Keratinocyte (primary cell): ENCODE data around the gene C4orf54. TPM values are rescaled to one million over a fixed set of nuclear protein-coding genes. Genes with fewer than 3 reads are reported as not detected.

Experiments
- DNase-seq: peaks from one replicate; pipeline ENCODE4 v3.0.0-alpha.2; 2011; ENCODE audit warnings: low read depth, missing footprints, low spot score
- FAIRE-seq: peaks from 2 replicates; lab custom pipeline; 2011; peaks lifted over from hg19 to GRCh38; lab: Jason Lieb, UNC
- H2AFZ ChIP-seq: 2 replicates; pipeline ENCODE4 v1.6.0; 2012; ENCODE audit warnings: low read length, control low read depth, inconsistent platforms; ENCODE audit not compliant: control insufficient read depth
- H3K27ac ChIP-seq: 2 replicates; pipeline ENCODE4 v1.5.1; 2011; ENCODE audit warnings: low read length; ENCODE audit not compliant: control insufficient read depth, insufficient read depth
- H3K27me3 ChIP-seq: 3 replicates; pipeline ENCODE4 v1.6.0; 2011; ENCODE audit warnings: low read length; ENCODE audit not compliant: control insufficient read depth, insufficient read depth; ENCODE audit errors: extremely low read depth
- H3K36me3 ChIP-seq, 2 experiments: 2 replicates in 1 of 2; 3 replicates in 1 of 2; pipeline ENCODE4 v1.5.1; 2011; ENCODE audit warnings: low read length in 2 of 2, mild to moderate bottlenecking in 1 of 2; ENCODE audit not compliant: control insufficient read depth in 2 of 2, insufficient read depth in 2 of 2; ENCODE audit errors: extremely low read depth in 1 of 2
- H3K4me1 ChIP-seq: 3 replicates; pipeline ENCODE4 v1.5.1; 2011; ENCODE audit warnings: low read length; ENCODE audit not compliant: control insufficient read depth, insufficient read depth; ENCODE audit errors: extremely low read depth
- H3K4me2 ChIP-seq: 3 replicates; pipeline ENCODE4 v1.6.0; 2011; ENCODE audit warnings: low read depth, low read length; ENCODE audit not compliant: control insufficient read depth, insufficient read depth; ENCODE audit errors: extremely low read depth
- H3K4me3 ChIP-seq, 3 experiments: fragments of 200-600 bp in 1 of 3; sonication (generic) in 1 of 3; 2 replicates in 2 of 3; 3 replicates in 1 of 3; pipeline ENCODE4 v1.5.1; 2011 to 2016; ENCODE audit warnings: low read length in 3 of 3, mild to moderate bottlenecking in 3 of 3, control low read depth in 2 of 3, inconsistent platforms in 1 of 3, low read depth in 1 of 3, mixed read lengths in 1 of 3, mixed run types in 1 of 3, moderate library complexity in 1 of 3; ENCODE audit not compliant: control insufficient read depth in 2 of 3, insufficient read depth in 2 of 3; ENCODE audit errors: extremely low read depth in 1 of 3
- H3K79me2 ChIP-seq: 2 replicates; pipeline ENCODE4 v1.6.0; 2012; ENCODE audit warnings: low read length; ENCODE audit not compliant: control insufficient read depth, insufficient read depth
- H3K9ac ChIP-seq: 3 replicates; pipeline ENCODE4 v1.6.0; 2011; ENCODE audit warnings: low read length; ENCODE audit not compliant: control insufficient read depth, insufficient read depth; ENCODE audit errors: extremely low read depth
- H3K9me1 ChIP-seq: 3 replicates; pipeline ENCODE4 v1.6.0; 2011; ENCODE audit warnings: low read length; ENCODE audit not compliant: control insufficient read depth, insufficient read depth; ENCODE audit errors: extremely low read depth
- H3K9me3 ChIP-seq: 2 replicates; pipeline ENCODE4 v1.5.1; 2012; ENCODE audit warnings: low read depth, low read length; ENCODE audit not compliant: control insufficient read depth
- H4K20me1 ChIP-seq: 3 replicates; pipeline ENCODE4 v1.6.0; 2011; ENCODE audit warnings: low read length; ENCODE audit not compliant: control insufficient read depth, insufficient read depth; ENCODE audit errors: extremely low read depth
- EZH2 ChIP-seq: IDR thresholded peaks from one replicate; pipeline ENCODE4 v1.6.1; 2012; ENCODE audit warnings: inconsistent platforms, mild to moderate bottlenecking, low read length, moderate library complexity
- dilution Hi-C: fragments of 300-500 bp; cut with MboI; formaldehyde crosslinking; loops from one replicate; pipeline ENCODE4 v1.7.0; 2020; ENCODE audit warnings: low sequenced_read_pairs; ENCODE audit not compliant: extremely low pct_ligation_motif_present
- polyA plus RNA-seq, 5 experiments: library from polyadenylated mRNA; depleted of rRNA in 3 of 5; stranded (reverse) in 3 of 5; stranded (forward) in 1 of 5; unstranded in 1 of 5; fragments of >200 nt; gene quantifications; 1 replicate in 1 of 5; 2 replicates in 3 of 5; 3 replicates in 1 of 5; pipeline versions ENCODE4 v1.2.1 to v1.2.3, GENCODE V29; 2011 to 2012; ENCODE audit warnings: missing spikeins in 2 of 5, low read depth in 1 of 5, low replicate concordance in 1 of 5
- TF ChIP-seq, protein P1 (sequence below), 3 experiments: IDR thresholded peaks in 1 of 3; conservative IDR thresholded peaks in 1 of 3; optimal IDR thresholded peaks in 1 of 3; 2 replicates in 2 of 3; 3 replicates in 1 of 3; pipeline versions ENCODE3 to v1.5.1; 2011; ENCODE audit warnings: low read length in 3 of 3, mild to moderate bottlenecking in 3 of 3, moderate library complexity in 2 of 3, control low read depth in 1 of 3, inconsistent platforms in 1 of 3; ENCODE audit not compliant: insufficient read depth in 2 of 3; ENCODE audit errors: extremely low read depth in 1 of 3

The C4orf54 gene
- polyA plus RNA-seq, 1 donor (not counting 4 experiments of a cell fraction or from before 2014, with no cell fraction given): 0.01 TPM

- H3K9ac ChIP-seq: no peak overlapping the region
- no peak for TF ChIP-seq EZH2
- TF ChIP-seq, protein P1, sequence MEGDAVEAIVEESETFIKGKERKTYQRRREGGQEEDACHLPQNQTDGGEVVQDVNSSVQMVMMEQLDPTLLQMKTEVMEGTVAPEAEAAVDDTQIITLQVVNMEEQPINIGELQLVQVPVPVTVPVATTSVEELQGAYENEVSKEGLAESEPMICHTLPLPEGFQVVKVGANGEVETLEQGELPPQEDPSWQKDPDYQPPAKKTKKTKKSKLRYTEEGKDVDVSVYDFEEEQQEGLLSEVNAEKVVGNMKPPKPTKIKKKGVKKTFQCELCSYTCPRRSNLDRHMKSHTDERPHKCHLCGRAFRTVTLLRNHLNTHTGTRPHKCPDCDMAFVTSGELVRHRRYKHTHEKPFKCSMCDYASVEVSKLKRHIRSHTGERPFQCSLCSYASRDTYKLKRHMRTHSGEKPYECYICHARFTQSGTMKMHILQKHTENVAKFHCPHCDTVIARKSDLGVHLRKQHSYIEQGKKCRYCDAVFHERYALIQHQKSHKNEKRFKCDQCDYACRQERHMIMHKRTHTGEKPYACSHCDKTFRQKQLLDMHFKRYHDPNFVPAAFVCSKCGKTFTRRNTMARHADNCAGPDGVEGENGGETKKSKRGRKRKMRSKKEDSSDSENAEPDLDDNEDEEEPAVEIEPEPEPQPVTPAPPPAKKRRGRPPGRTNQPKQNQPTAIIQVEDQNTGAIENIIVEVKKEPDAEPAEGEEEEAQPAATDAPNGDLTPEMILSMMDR (optimal IDR thresholded peaks at IDR 0.05 in 1 of 3, IDR thresholded peaks at IDR 0.05 in 1 of 3, conservative IDR thresholded peaks at IDR 0.05 in 1 of 3; ENCODE audit: extremely low read depth in 1 of 3, insufficient read depth in 2 of 3, low read length in 3 of 3): no peak
- H2AFZ ChIP-seq: no peak overlapping the region
- no peak overlapping the region for H3K27ac ChIP-seq
- dilution Hi-C loops: no loop called here
- H3K4me2 ChIP-seq: no peak overlapping the region
- no peak for DNase-seq
- H3K27me3 ChIP-seq: no peaks in the 10 kb centered on the region
- peaks cover 9% of the 10 kb centered on the region for H3K4me1 ChIP-seq
- H3K79me2 ChIP-seq: no peaks in the 10 kb centered on the region
- H3K9me3 ChIP-seq: no peaks in the 10 kb centered on the region
- no peaks in the 10 kb centered on the region for H3K36me3 ChIP-seq
- H4K20me1 ChIP-seq: no peaks in the 10 kb centered on the region
- H3K4me3 ChIP-seq: no peak overlapping the region
- no peaks in the 10 kb centered on the region for H3K9me1 ChIP-seq
- no peak for FAIRE-seq
These were observed 4.3 kb upstream of the C4orf54 start for GRCh38 chr4:99661907-99662306.

DNA sequence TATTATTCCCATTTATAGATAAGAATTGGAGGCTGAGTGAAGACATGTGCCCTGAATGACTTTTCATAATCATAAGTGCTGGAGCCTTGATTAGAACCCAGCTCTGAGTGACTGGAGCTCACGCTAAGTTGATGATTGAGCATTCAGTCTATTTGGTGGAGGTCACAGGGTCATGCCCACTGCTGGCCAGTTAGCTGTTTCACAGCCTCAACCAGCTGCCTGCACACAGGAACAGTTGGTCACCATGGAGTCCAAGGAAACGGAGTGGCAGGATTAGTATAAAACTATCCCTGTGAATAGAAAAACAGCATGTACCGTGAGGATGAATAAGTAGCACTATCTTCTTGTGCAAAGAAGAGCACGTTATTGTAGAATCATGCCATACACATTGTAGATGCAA lies 1.0 kb upstream of the C4orf54 start:
- FAIRE-seq: peak; percentile 9
- dilution Hi-C loops: no loop called here
- no peaks in the 10 kb centered on the region for H3K79me2 ChIP-seq
- H3K27me3 ChIP-seq: peaks cover 9% of the 10 kb centered on the region
- no peaks in the 10 kb centered on the region for H4K20me1 ChIP-seq
- no peak for TF ChIP-seq EZH2
- TF ChIP-seq, protein P1 (optimal IDR thresholded peaks at IDR 0.05 in 1 of 3, IDR thresholded peaks at IDR 0.05 in 1 of 3, conservative IDR thresholded peaks at IDR 0.05 in 1 of 3; ENCODE audit: extremely low read depth in 1 of 3, insufficient read depth in 2 of 3, low read length in 3 of 3): no peak
- H3K36me3 ChIP-seq: no peaks in the 10 kb centered on the region
- H3K4me2 ChIP-seq: no peak overlapping the region
- no peak overlapping the region for H2AFZ ChIP-seq
- H3K4me1 ChIP-seq: peaks cover 18% of the 10 kb centered on the region
- no peak overlapping the region for H3K9ac ChIP-seq
- H3K9me1 ChIP-seq: no peaks in the 10 kb centered on the region
- H3K4me3 ChIP-seq: no peak overlapping the region
- no peaks in the 10 kb centered on the region for H3K9me3 ChIP-seq
- no peak overlapping the region for H3K27ac ChIP-seq
- DNase-seq: no peak
